ENCODE measurements around the gene ANXA6. TPM values are rescaled to one million over a fixed set of nuclear protein-coding genes. Genes with fewer than 3 reads are reported as not detected.
A peak's percentile ranks its signal among the peaks of the same experiment; 100 is the strongest.

ANXA6 gene
- total and polyA plus RNA-seq, 10 of the 15 experiments (the other 5 are each of a cell fraction or from before 2014, with no cell fraction given), result 44.0 to 571 (median 465) TPM

DNA sequence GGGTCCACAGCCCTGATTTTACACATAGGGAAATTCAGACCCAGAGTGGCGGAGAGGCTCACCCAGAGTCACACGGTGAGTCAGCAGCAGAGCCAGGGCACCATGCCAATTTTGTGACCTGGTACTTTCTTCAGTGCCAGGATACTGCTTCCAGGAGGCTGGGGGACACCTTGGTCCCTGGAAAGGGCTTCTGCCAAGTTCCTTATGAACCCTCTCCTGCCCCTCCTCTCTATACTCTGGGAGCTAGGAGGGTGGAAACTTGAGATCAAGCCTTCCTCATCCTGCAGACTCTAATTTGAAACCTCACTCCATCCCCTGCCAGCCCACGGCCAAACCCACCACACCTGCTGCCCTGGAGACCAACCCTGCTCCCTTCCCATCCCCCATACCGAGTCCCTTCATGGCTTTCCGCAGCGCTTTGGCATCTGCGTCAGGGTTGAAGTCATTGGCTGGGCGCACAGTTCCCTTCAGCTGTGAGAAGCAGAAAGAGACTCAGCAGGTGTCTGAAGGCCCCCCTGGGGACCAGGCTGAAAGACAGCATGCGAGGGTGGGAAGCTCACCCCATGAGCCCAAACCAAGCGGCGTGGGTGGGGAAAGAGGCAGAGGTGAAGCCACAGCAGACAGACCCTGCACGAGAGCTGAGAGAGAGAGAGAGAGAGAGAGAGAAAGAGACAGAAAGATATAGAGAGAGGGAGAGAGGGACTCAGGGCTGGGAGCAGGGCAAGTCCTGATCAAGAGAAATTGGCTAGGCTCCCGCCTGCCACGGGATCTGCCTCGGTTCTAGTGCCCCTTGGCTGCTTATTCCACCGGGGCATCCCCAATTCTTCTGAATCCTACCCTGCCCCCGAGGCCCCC, 33.5 kb downstream of the ANXA6 start (continued):
- TF ChIP-seq, protein P1, sequence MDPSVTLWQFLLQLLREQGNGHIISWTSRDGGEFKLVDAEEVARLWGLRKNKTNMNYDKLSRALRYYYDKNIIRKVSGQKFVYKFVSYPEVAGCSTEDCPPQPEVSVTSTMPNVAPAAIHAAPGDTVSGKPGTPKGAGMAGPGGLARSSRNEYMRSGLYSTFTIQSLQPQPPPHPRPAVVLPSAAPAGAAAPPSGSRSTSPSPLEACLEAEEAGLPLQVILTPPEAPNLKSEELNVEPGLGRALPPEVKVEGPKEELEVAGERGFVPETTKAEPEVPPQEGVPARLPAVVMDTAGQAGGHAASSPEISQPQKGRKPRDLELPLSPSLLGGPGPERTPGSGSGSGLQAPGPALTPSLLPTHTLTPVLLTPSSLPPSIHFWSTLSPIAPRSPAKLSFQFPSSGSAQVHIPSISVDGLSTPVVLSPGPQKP (IDR thresholded peaks at IDR 0.05; ENCODE audit: low read depth, low read length), result 0 out of 2 replicates have a peak, but pooled peaks have one; percentile 31
- TF ChIP-seq RCOR1 (conservative IDR thresholded peaks at IDR 0.05; ENCODE audit: low read depth, low read length), result no peak; the same call in 1 of the 2 replicates
- no peak for TF ChIP-seq PAX8 (IDR thresholded peaks at IDR 0.05)
- TF ChIP-seq, protein P2, sequence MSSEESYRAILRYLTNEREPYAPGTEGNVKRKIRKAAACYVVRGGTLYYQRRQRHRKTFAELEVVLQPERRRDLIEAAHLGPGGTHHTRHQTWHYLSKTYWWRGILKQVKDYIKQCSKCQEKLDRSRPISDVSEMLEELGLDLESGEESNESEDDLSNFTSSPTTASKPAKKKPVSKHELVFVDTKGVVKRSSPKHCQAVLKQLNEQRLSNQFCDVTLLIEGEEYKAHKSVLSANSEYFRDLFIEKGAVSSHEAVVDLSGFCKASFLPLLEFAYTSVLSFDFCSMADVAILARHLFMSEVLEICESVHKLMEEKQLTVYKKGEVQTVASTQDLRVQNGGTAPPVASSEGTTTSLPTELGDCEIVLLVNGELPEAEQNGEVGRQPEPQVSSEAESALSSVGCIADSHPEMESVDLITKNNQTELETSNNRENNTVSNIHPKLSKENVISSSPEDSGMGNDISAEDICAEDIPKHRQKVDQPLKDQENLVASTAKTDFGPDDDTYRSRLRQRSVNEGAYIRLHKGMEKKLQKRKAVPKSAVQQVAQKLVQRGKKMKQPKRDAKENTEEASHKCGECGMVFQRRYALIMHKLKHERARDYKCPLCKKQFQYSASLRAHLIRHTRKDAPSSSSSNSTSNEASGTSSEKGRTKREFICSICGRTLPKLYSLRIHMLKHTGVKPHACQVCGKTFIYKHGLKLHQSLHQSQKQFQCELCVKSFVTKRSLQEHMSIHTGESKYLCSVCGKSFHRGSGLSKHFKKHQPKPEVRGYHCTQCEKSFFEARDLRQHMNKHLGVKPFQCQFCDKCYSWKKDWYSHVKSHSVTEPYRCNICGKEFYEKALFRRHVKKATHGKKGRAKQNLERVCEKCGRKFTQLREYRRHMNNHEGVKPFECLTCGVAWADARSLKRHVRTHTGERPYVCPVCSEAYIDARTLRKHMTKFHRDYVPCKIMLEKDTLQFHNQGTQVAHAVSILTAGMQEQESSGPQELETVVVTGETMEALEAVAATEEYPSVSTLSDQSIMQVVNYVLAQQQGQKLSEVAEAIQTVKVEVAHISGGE (CRISPR knock-in tag; IDR thresholded peaks at IDR 0.05), result no peak
- no peak for TF ChIP-seq POLR2AphosphoS5 (IDR thresholded peaks at IDR 0.05; ENCODE audit: low read length)
- TF ChIP-seq SREBF2 (IDR thresholded peaks at IDR 0.05; ENCODE audit: low read length), result no peak
- peak; percentile 70 for TF ChIP-seq SPI1 (IDR thresholded peaks at IDR 0.05; ENCODE audit: borderline replicate concordance, insufficient read depth, low read depth, low read length)
- peak; percentile 57; the same call in 1 of the 2 replicates for TF ChIP-seq POLR2A (IDR thresholded peaks at IDR 0.05; ENCODE audit: low read depth, low read length)
- TF ChIP-seq POU2F2 (IDR thresholded peaks at IDR 0.05; ENCODE audit: borderline replicate concordance, low read depth, low read length), result peak; percentile 33; the same call in 2 of the 3 replicates
- TF ChIP-seq IRF4 (IDR thresholded peaks at IDR 0.05; ENCODE audit: low read depth, low read length), result peak; percentile 48; the same call in 1 of the 2 replicates
- no peak for TF ChIP-seq CEBPB (IDR thresholded peaks at IDR 0.05; ENCODE audit: borderline replicate concordance in 1 of 2, low read depth in 2 of 2, low read length in 2 of 2)
- TF ChIP-seq, protein P3, sequence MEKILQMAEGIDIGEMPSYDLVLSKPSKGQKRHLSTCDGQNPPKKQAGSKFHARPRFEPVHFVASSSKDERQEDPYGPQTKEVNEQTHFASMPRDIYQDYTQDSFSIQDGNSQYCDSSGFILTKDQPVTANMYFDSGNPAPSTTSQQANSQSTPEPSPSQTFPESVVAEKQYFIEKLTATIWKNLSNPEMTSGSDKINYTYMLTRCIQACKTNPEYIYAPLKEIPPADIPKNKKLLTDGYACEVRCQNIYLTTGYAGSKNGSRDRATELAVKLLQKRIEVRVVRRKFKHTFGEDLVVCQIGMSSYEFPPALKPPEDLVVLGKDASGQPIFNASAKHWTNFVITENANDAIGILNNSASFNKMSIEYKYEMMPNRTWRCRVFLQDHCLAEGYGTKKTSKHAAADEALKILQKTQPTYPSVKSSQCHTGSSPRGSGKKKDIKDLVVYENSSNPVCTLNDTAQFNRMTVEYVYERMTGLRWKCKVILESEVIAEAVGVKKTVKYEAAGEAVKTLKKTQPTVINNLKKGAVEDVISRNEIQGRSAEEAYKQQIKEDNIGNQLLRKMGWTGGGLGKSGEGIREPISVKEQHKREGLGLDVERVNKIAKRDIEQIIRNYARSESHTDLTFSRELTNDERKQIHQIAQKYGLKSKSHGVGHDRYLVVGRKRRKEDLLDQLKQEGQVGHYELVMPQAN (conservative IDR thresholded peaks at IDR 0.05), result no peak
- TF ChIP-seq GABPA (IDR thresholded peaks at IDR 0.05; ENCODE audit: low read depth), result no peak
- no peak for TF ChIP-seq BRCA1 (IDR thresholded peaks at IDR 0.05; ENCODE audit: low read depth, low read length)
- TF ChIP-seq, protein P4, sequence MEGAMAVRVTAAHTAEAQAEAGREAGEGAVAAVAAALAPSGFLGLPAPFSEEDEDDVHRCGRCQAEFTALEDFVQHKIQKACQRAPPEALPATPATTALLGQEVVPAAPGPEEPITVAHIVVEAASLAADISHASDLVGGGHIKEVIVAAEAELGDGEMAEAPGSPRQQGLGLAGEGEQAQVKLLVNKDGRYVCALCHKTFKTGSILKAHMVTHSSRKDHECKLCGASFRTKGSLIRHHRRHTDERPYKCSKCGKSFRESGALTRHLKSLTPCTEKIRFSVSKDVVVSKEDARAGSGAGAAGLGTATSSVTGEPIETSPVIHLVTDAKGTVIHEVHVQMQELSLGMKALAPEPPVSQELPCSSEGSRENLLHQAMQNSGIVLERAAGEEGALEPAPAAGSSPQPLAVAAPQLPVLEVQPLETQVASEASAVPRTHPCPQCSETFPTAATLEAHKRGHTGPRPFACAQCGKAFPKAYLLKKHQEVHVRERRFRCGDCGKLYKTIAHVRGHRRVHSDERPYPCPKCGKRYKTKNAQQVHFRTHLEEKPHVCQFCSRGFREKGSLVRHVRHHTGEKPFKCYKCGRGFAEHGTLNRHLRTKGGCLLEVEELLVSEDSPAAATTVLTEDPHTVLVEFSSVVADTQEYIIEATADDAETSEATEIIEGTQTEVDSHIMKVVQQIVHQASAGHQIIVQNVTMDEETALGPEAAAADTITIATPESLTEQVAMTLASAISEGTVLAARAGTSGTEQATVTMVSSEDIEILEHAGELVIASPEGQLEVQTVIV (IDR thresholded peaks at IDR 0.05; ENCODE audit: borderline replicate concordance, partially characterized antibody), result no peak
- TF ChIP-seq EP300 (IDR thresholded peaks at IDR 0.05; ENCODE audit: borderline replicate concordance in 1 of 2, control insufficient read depth in 1 of 2, low read depth in 2 of 2, low read length in 2 of 2), result peak; percentile 87 to 89
- peak; percentile 96 for TF ChIP-seq IKZF2 (IDR thresholded peaks at IDR 0.05)
- TF ChIP-seq BCL11A (IDR thresholded peaks at IDR 0.05; ENCODE audit: low read depth, low read length), result peak; percentile 91
- TF ChIP-seq MYC (IDR thresholded peaks at IDR 0.05; ENCODE audit: insufficient read depth, insufficient read length, insufficient replicate concordance, low read length, severe bottlenecking), result no peak
- 0 out of 2 replicates have a peak, but pooled peaks have one; percentile 86 for TF ChIP-seq HDGF (IDR thresholded peaks at IDR 0.05)
